Neural cell (in vitro differentiated cells): ENCODE measurements around the gene PRAME.

Experiments
- CTCF ChIP-seq: fragments of 450-650 bp; IDR thresholded peaks from 2 replicates; pipeline ENCODE4 v1.5.1; 2014; ENCODE audit warnings: antibody characterized with exemption, mild to moderate bottlenecking, moderate library complexity; ENCODE audit not compliant: poor library complexity, severe bottlenecking
- EP300 ChIP-seq: fragments of 450-650 bp; conservative IDR thresholded peaks from 2 replicates; pipeline ENCODE4 v1.6.1; 2014; ENCODE audit warnings: antibody characterized with exemption, mild to moderate bottlenecking, moderate library complexity; ENCODE audit not compliant: poor library complexity, severe bottlenecking
- EZH2 ChIP-seq: fragments of 200-600, 300-800 bp; shearing (Covaris generic), sonication (generic); IDR thresholded peaks from 2 replicates; pipeline ENCODE4 v1.6.1; 2014; ENCODE audit warnings: antibody characterized with exemption, low read length, borderline replicate concordance, mild to moderate bottlenecking; ENCODE audit not compliant: insufficient read depth, poor library complexity, severe bottlenecking
- POLR2AphosphoS5 ChIP-seq: IDR thresholded peaks from 2 replicates; pipeline ENCODE4 v1.6.1; 2012
- SMC3 ChIP-seq: fragments of 450-650 bp; conservative IDR thresholded peaks from 2 replicates; pipeline ENCODE4 v1.6.1; 2014; ENCODE audit warnings: antibody characterized with exemption, mild to moderate bottlenecking, moderate library complexity; ENCODE audit not compliant: poor library complexity

- TF ChIP-seq EZH2 (no peak), CTCF (no peak), EP300 (no peak), SMC3 (no peak), POLR2AphosphoS5 (no peak)
These were observed 36.2 kb upstream of the PRAME start for GRCh38 chr22:22595001-22595835.
